BJ (cell line): ENCODE results near the gene CARHSP1. TPM values are rescaled to one million over a fixed set of nuclear protein-coding genes. Genes with fewer than 3 reads are reported as not detected.
"Not testable (repeated sequence)": the region's sequence is repeated elsewhere in the genome, so short reads cannot be mapped to it uniquely, and the experiment has no call there.

ENCODE experiments used
- CTCF ChIA-PET: fragments of 350-600 bp; formaldehyde crosslinking; extraction: SDS; loops from one replicate; lab custom pipeline; 2021; ENCODE audit warnings: antibody characterized with exemption, inconsistent platforms; lab: Yijun Ruan, JAX
- POLR2A ChIA-PET: fragments of 300-600 bp; sonication (Branson Sonifier 250); formaldehyde crosslinking; extraction: SDS; loops from one replicate; lab custom pipeline; 2021; ENCODE audit warnings: antibody characterized with exemption; lab: Charles Lee
- DNase-seq: peaks from one replicate; pipeline ENCODE4 v3.0.0-alpha.2; 2011; ENCODE audit warnings: low read depth
- H3K27me3 ChIP-seq: 2 replicates; pipeline ENCODE4 v1.6.0; 2011; ENCODE audit warnings: low read length; ENCODE audit not compliant: control insufficient read depth, insufficient read depth
- H3K36me3 ChIP-seq: 2 replicates; pipeline ENCODE4 v1.5.1; 2011; ENCODE audit warnings: low read length; ENCODE audit not compliant: control insufficient read depth, insufficient read depth
- H3K4me3 ChIP-seq: 2 replicates; pipeline ENCODE4 v1.5.1; 2011; ENCODE audit warnings: low read depth, mild to moderate bottlenecking, control low read depth, low read length
- CTCF ChIP-seq: IDR thresholded peaks from 2 replicates; pipeline ENCODE4 v1.5.1; 2011; ENCODE audit warnings: low read depth, mild to moderate bottlenecking, control low read depth, inconsistent platforms, low read length, moderate library complexity; ENCODE audit not compliant: insufficient read depth
- polyA plus RNA-seq: library from polyadenylated mRNA; depleted of rRNA; stranded (reverse); fragments of >200 nt; gene quantifications from 2 replicates; pipeline ENCODE4 v1.2.3, GENCODE V29; 2011; rRNA removed

The CARHSP1 gene
- polyA plus RNA-seq, 1 experiment: 119 TPM

GRCh38 chr16:8804313-8804712 is 64.5 kb downstream of the CARHSP1 start:
- POLR2A ChIA-PET: no interaction called here

GRCh38 chr16:8803733-8804132 is 65.1 kb downstream of the CARHSP1 start:
- H3K4me3 ChIP-seq, DNase-seq, H3K27me3 ChIP-seq: not testable (repeated sequence)
- H3K36me3 ChIP-seq: peaks cover 27% of the 10 kb centered on the region
- ChIA-PET CTCF (interaction anchor here (0.6 kb wide), 1 partner anchor 49 kb away, joined by 3 read pairs; no protein-coding TSS in a partner anchor), POLR2A (interaction anchor here (0.6 kb wide), 1 partner anchor 14 kb away, joined by 4 read pairs; no protein-coding TSS in a partner anchor)

More at GRCh38 chr16:8804313-8804712, 64.5 kb downstream of the CARHSP1 start:
- Histone ChIP-seq H3K4me3 (no peak overlapping the region), H3K27me3 (no peaks in the 10 kb centered on the region), H3K36me3 (peaks cover 29% of the 10 kb centered on the region)
- no peak for DNase-seq
- TF ChIP-seq CTCF: no peak
- CTCF ChIA-PET: no interaction called here

Other genes starting within 250 kb of the CARHSP1 start
- 43.9 and 54.6 TPM in 2 replicates for gene METTL22, start 247.3 kb downstream of the CARHSP1 start, polyA plus RNA-seq
- 2.8 and 3.5 TPM in 2 replicates for gene ABAT, start 194.4 kb downstream of the CARHSP1 start, polyA plus RNA-seq
- gene TMEM186, start 71.4 kb downstream of the CARHSP1 start, polyA plus RNA-seq: 5.9 and 7.9 TPM in 2 replicates
- 30.4 and 32.2 TPM in 2 replicates for gene PMM2, start 71.2 kb downstream of the CARHSP1 start, polyA plus RNA-seq
- not detected in 2 replicates for gene LITAFD, start 13.3 kb upstream of the CARHSP1 start, polyA plus RNA-seq
- 17.2 and 18.2 TPM in 2 replicates for gene USP7, start 94.9 kb upstream of the CARHSP1 start, polyA plus RNA-seq
- gene HAPSTR1, start 222.6 kb upstream of the CARHSP1 start, polyA plus RNA-seq: 11.9 and 22.9 TPM in 2 replicates